IMR-90 (cell line): Measurements from ENCODE around the gene SERPINB10. TPM values are rescaled to one million over a fixed set of nuclear protein-coding genes. Genes with fewer than 3 reads are reported as not detected.

Experiments
- ATAC-seq: fragments of 200-7000 bp; cut with Tn5 transposase; 2 replicates; pipeline ENCODE4 v1.9.1; 2020; ENCODE audit warnings: low read depth, mild to moderate bottlenecking, moderate library complexity
- BruUV-seq: library from RNA; stranded (reverse); fragments of 400-500 nt; replicated peaks from 2 replicates; lab custom pipeline; 2021; lab: Mats Ljungman, UMichigan
- CTCF ChIA-PET: fragments of 300-600 bp; formaldehyde crosslinking; extraction: SDS; loops from one replicate; lab custom pipeline; 2021; ENCODE audit warnings: antibody characterized with exemption; lab: Yijun Ruan, JAX
- POLR2A ChIA-PET: fragments of 300-600 bp; sonication (Branson Sonifier 250); formaldehyde crosslinking; loops from one replicate; lab custom pipeline; 2022; ENCODE audit warnings: antibody characterized with exemption; ENCODE audit not compliant: unreplicated experiment; lab: Charles Lee
- DNase-seq: peaks from one replicate; pipeline ENCODE4 v3.0.0; 2013
- H2AFZ ChIP-seq: replicated peaks from 2 replicates; pipeline ENCODE3; 2013; ENCODE audit warnings: low read length, mild to moderate bottlenecking; ENCODE audit not compliant: poor library complexity
- H2AK5ac ChIP-seq: 2 replicates; pipeline ENCODE4 v1.6.1; 2013; ENCODE audit warnings: low read depth, low read length, inconsistent platforms
- H2AK9ac ChIP-seq: replicated peaks from 2 replicates; pipeline ENCODE3; 2013; ENCODE audit warnings: mild to moderate bottlenecking, low read depth, low read length, moderate library complexity; ENCODE audit not compliant: poor library complexity
- H2BK120ac ChIP-seq: 2 replicates; pipeline ENCODE4 v1.6.1; 2013; ENCODE audit warnings: low read depth, low read length, inconsistent platforms
- H2BK15ac ChIP-seq: 3 replicates; pipeline ENCODE4 v1.6.1; 2013; ENCODE audit warnings: low read depth, low read length, inconsistent platforms
- H2BK20ac ChIP-seq: 2 replicates; pipeline ENCODE4 v1.6.1; 2013; ENCODE audit warnings: low read depth, mild to moderate bottlenecking, inconsistent platforms, low read length, moderate library complexity
- H2BK5ac ChIP-seq: 2 replicates; pipeline ENCODE4 v1.6.1; 2013; ENCODE audit warnings: mild to moderate bottlenecking, low read depth, low read length, inconsistent platforms; ENCODE audit not compliant: poor library complexity, severe bottlenecking
- H3K14ac ChIP-seq: replicated peaks from 2 replicates; pipeline ENCODE4 v1.6.1; 2013; ENCODE audit warnings: low read depth, low read length, inconsistent platforms
- H3K18ac ChIP-seq: 2 replicates; pipeline ENCODE4 v1.6.1; 2013; ENCODE audit warnings: low read depth, low read length, control low read depth
- H3K23ac ChIP-seq: 2 replicates; pipeline ENCODE4 v1.6.1; 2013; ENCODE audit warnings: low read depth, low read length, inconsistent platforms
- H3K27ac ChIP-seq: 2 replicates; pipeline ENCODE4 v1.5.1; 2013; ENCODE audit warnings: mild to moderate bottlenecking, control low read depth, low read length; ENCODE audit not compliant: insufficient read depth
- H3K27me3 ChIP-seq: 2 replicates; pipeline ENCODE4 v1.6.1; 2013; ENCODE audit warnings: low read length; ENCODE audit not compliant: control insufficient read depth, insufficient read depth
- H3K36me3 ChIP-seq: 2 replicates; pipeline ENCODE4 v1.6.1; 2013; ENCODE audit warnings: low read length, mixed read lengths; ENCODE audit not compliant: control insufficient read depth, insufficient read depth
- H3K4ac ChIP-seq: 2 replicates; pipeline ENCODE4 v1.6.1; 2013; ENCODE audit warnings: low read depth, low read length, inconsistent platforms
- H3K4me1 ChIP-seq: 2 replicates; pipeline ENCODE4 v1.6.1; 2013; ENCODE audit warnings: low read length, mixed read lengths; ENCODE audit not compliant: control insufficient read depth, insufficient read depth
- H3K4me2 ChIP-seq: 2 replicates; pipeline ENCODE4 v1.6.1; 2013; ENCODE audit warnings: low read depth, mild to moderate bottlenecking, control low read depth, low read length, moderate library complexity
- H3K4me3 ChIP-seq: 2 replicates; pipeline ENCODE4 v1.5.1; 2013; ENCODE audit warnings: low read depth, mild to moderate bottlenecking, control low read depth, low read length, moderate library complexity; ENCODE audit not compliant: insufficient read depth
- H3K56ac ChIP-seq: 2 replicates; pipeline ENCODE4 v1.6.1; 2013; ENCODE audit warnings: low read length, inconsistent platforms; ENCODE audit not compliant: insufficient read depth; ENCODE audit errors: extremely low read depth
- H3K79me1 ChIP-seq, 2 experiments: 2 replicates each; pipeline ENCODE4 v1.6.1; 2013; ENCODE audit warnings: low read length in 2 of 2, inconsistent platforms in 1 of 2, low read depth in 1 of 2
- H3K9ac ChIP-seq: 2 replicates; pipeline ENCODE4 v1.6.1; 2013; ENCODE audit warnings: low read depth, low read length, control low read depth
- H3K9me1 ChIP-seq: 2 replicates; pipeline ENCODE4 v1.6.1; 2013; ENCODE audit warnings: low read length, inconsistent platforms; ENCODE audit not compliant: insufficient read depth
- H3K9me3 ChIP-seq: 2 replicates; pipeline ENCODE4 v1.6.1; 2013; ENCODE audit warnings: low read length; ENCODE audit not compliant: control insufficient read depth, insufficient read depth
- H4K20me1 ChIP-seq: 2 replicates; pipeline ENCODE4 v1.6.1; 2013; ENCODE audit warnings: low read length, inconsistent platforms; ENCODE audit not compliant: insufficient read depth
- H4K5ac ChIP-seq: 2 replicates; pipeline ENCODE4 v1.6.1; 2013; ENCODE audit warnings: mild to moderate bottlenecking, low read depth, low read length, control low read depth
- H4K8ac ChIP-seq, 2 experiments: 2 replicates each; pipeline ENCODE4 v1.6.1; 2013; ENCODE audit warnings: low read depth in 2 of 2, low read length in 2 of 2, control low read depth in 1 of 2, inconsistent platforms in 1 of 2
- H4K91ac ChIP-seq: 2 replicates; pipeline ENCODE4 v1.6.1; 2013; ENCODE audit warnings: low read depth, low read length, inconsistent platforms; ENCODE audit not compliant: insufficient read depth
- BHLHE40 ChIP-seq: fragments of 150-350 bp; IDR thresholded peaks from 2 replicates; pipeline ENCODE4 v1.6.1; 2016; ENCODE audit warnings: mild to moderate bottlenecking, low read depth, low read length
- CEBPB ChIP-seq: IDR thresholded peaks from 2 replicates; pipeline ENCODE4 v1.6.1; 2012; ENCODE audit warnings: low read depth, low read length, improper control_type of control experiment
- CHD1 ChIP-seq: IDR thresholded peaks from 2 replicates; pipeline ENCODE4 v1.6.1; 2012; ENCODE audit warnings: low read depth, low read length, improper control_type of control experiment
- FOS ChIP-seq: fragments of 150-350 bp; IDR thresholded peaks from 2 replicates; pipeline ENCODE4 v1.6.1; 2016; ENCODE audit warnings: low read depth, low read length
- MAFK ChIP-seq: IDR thresholded peaks from 2 replicates; pipeline ENCODE4 v1.6.1; 2012; ENCODE audit warnings: low read depth, low read length, improper control_type of control experiment
- MAZ ChIP-seq: IDR thresholded peaks from 2 replicates; pipeline ENCODE4 v1.6.1; 2012; ENCODE audit warnings: low read depth, mild to moderate bottlenecking, low read length, improper control_type of control experiment, moderate library complexity, borderline replicate concordance
- MXI1 ChIP-seq: IDR thresholded peaks from 2 replicates; pipeline ENCODE4 v1.6.1; 2012; ENCODE audit warnings: low read depth, mild to moderate bottlenecking, low read length, moderate library complexity, borderline replicate concordance
- NFE2L2 ChIP-seq: fragments of 150-350 bp; IDR thresholded peaks from 2 replicates; pipeline ENCODE4 v1.6.1; 2016; ENCODE audit warnings: low read depth, mild to moderate bottlenecking, low read length
- POLR2A ChIP-seq: IDR thresholded peaks from 2 replicates; pipeline ENCODE4 v1.6.1; 2012; ENCODE audit warnings: mild to moderate bottlenecking, low read depth, low read length
- RAD21 ChIP-seq: IDR thresholded peaks from 2 replicates; pipeline ENCODE4 v1.6.1; 2012; ENCODE audit warnings: low read length, improper control_type of control experiment
- RCOR1 ChIP-seq: IDR thresholded peaks from 2 replicates; pipeline ENCODE4 v1.6.1; 2012; ENCODE audit warnings: mild to moderate bottlenecking, low read length, improper control_type of control experiment; ENCODE audit not compliant: insufficient replicate concordance
- RFX5 ChIP-seq: IDR thresholded peaks from 2 replicates; pipeline ENCODE4 v1.8.0; 2012; ENCODE audit warnings: low read depth, mild to moderate bottlenecking, low read length, moderate library complexity
- SMC3 ChIP-seq: fragments of 150-350 bp; IDR thresholded peaks from 2 replicates; pipeline ENCODE4 v1.6.1; 2016; ENCODE audit warnings: low read depth, mild to moderate bottlenecking, antibody characterized with exemption, low read length, moderate library complexity
- WGBS, 2 experiments: methylation state at CpG; one replicate each; pipeline versions ENCODE4 v1.1.5 to v1.1.7; 2013; ENCODE audit warnings: missing lambda C conversion rate in 2 of 2; ENCODE audit not compliant: insufficient read length in 1 of 2; ENCODE audit errors: extremely low coverage in 2 of 2; 5-methylcytosine and 5-hydroxymethylcytosine counted together
- dilution Hi-C: fragments of 300-500 bp; cut with HindIII; formaldehyde crosslinking; loops from one replicate; pipeline ENCODE4 v1.14.3; 2018; ENCODE audit warnings: low sequenced_read_pairs; ENCODE audit not compliant: unreplicated experiment
- in situ Hi-C: fragments of 300-500 bp; cut with MboI; formaldehyde crosslinking; loops from 3 replicates; pipeline ENCODE4 v1.14.3; 2019; ENCODE audit warnings: low sequenced_read_pairs, inconsistent platforms, mixed read lengths
- intact Hi-C: fragments of 100-400 bp; cut with micrococcal nuclease; formaldehyde crosslinking; loops from 2 replicates; pipeline ENCODE4 v1.10.0; 2022
- polyA plus RNA-seq, 3 experiments: library from polyadenylated mRNA; depleted of rRNA; stranded (reverse); fragments of >200 nt; gene quantifications; 2 replicates each; pipeline ENCODE4 v1.2.3, GENCODE V29; 2012; ENCODE audit warnings: low replicate concordance in 1 of 3
- total RNA-seq: library from RNA; depleted of rRNA; stranded (reverse); fragments of >200 nt; gene quantifications from 2 replicates; pipeline ENCODE4 v1.2.3, GENCODE V29; 2012
- TF ChIP-seq, protein P1 (sequence below): fragments of 150-350 bp; IDR thresholded peaks from 2 replicates; pipeline ENCODE4 v1.6.1; 2016; ENCODE audit warnings: low read depth, mild to moderate bottlenecking, low read length, moderate library complexity, borderline replicate concordance
- TF ChIP-seq, protein P2 (sequence below): conservative IDR thresholded peaks from 2 replicates; pipeline ENCODE4 v1.5.1; 2012; ENCODE audit warnings: mild to moderate bottlenecking, low read depth, low read length, improper control_type of control experiment
- TF ChIP-seq, protein P3 (sequence below): fragments of 150-350 bp; IDR thresholded peaks from 2 replicates; pipeline ENCODE4 v1.6.1; 2017; ENCODE audit warnings: mild to moderate bottlenecking, antibody characterized with exemption, low read length, low read depth

Gene SERPINB10
- total and polyA plus RNA-seq, 2 of the 4 experiments (the other 2 are of a cell fraction) = not detected

DNA sequence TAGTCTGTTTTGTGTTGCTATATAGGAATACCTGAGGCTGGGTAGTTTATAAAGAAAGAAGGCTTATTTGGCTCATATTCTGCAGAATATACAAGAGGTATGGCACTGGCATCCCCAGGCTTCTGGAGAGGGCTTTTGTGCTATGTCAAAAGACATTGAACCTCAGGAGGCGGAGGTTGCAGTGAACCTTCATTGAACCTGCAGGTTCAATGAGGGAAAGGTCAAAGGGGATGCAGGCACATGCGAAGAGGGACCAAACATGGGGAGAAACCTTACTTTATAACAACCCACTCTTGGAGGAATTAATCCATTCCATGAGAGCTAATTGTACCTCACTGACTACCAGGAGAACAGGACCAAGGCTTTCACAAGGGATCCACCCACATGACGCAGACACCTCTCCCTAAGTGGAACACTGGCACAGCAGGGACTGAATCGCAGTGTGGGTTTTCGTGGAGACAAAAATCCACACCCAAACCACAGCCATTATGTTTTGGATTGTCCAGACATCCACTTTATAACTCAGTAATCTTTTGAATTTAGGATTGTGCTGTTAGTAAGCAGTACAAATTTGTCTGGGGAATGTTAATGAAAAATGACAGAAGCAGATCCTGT is 58.1 kb downstream of the SERPINB10 start:
- Histone ChIP-seq H2AK9ac (no peak overlapping the region), H3K14ac (no peak overlapping the region), H3K9me1 (peaks cover 8% of the 10 kb centered on the region), H4K91ac (no peak overlapping the region), H4K5ac (no peak overlapping the region), H3K9ac (no peak overlapping the region), H3K79me1 (0 out of 4 replicates have a peak, but pooled peaks cover 0 to 2% of the 10 kb centered on the region in 2 experiments), H2BK20ac (no peak overlapping the region), H4K20me1 (no peaks in the 10 kb centered on the region), H4K8ac (no peak overlapping the region), H3K4me3 (no peak overlapping the region), H2BK5ac (no peak overlapping the region), H3K4ac (no peak overlapping the region), H3K27ac (no peak overlapping the region), H3K36me3 (no peaks in the 10 kb centered on the region), H3K56ac (no peak overlapping the region), H2BK120ac (no peak overlapping the region), H3K9me3 (no peaks in the 10 kb centered on the region), H3K4me1 (peaks cover 5% of the 10 kb centered on the region; the same call in 1 of the 2 replicates), H3K23ac (no peak overlapping the region), H3K4me2 (no peak overlapping the region), H2AFZ (no peak overlapping the region), H2AK5ac (no peak overlapping the region), H3K18ac (no peak overlapping the region), H2BK15ac (no peak overlapping the region), H3K27me3 (peaks cover 14% of the 10 kb centered on the region)
- no CpG with 5 or more reads among the region's 5 CpGs for WGBS, 2 experiments
- no peak for DNase-seq
- dilution Hi-C loops = no loop called here
- ATAC-seq = no peak
- in situ Hi-C loops = no loop called here
- CTCF ChIA-PET = interaction anchor here (0.5 kb wide), 1 partner anchor 25 kb away, joined by 3 read pairs; no protein-coding TSS in a partner anchor
- no peak for TF ChIP-seq MXI1
- TF ChIP-seq POLR2A = no peak
- no peak for TF ChIP-seq CHD1
- no peak for TF ChIP-seq SMC3
- TF ChIP-seq RFX5 = no peak
- no peak for TF ChIP-seq FOS
- no peak for TF ChIP-seq NFE2L2
- no peak for TF ChIP-seq RCOR1
- TF ChIP-seq, protein P1, sequence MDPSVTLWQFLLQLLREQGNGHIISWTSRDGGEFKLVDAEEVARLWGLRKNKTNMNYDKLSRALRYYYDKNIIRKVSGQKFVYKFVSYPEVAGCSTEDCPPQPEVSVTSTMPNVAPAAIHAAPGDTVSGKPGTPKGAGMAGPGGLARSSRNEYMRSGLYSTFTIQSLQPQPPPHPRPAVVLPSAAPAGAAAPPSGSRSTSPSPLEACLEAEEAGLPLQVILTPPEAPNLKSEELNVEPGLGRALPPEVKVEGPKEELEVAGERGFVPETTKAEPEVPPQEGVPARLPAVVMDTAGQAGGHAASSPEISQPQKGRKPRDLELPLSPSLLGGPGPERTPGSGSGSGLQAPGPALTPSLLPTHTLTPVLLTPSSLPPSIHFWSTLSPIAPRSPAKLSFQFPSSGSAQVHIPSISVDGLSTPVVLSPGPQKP = no peak
- TF ChIP-seq, protein P2, sequence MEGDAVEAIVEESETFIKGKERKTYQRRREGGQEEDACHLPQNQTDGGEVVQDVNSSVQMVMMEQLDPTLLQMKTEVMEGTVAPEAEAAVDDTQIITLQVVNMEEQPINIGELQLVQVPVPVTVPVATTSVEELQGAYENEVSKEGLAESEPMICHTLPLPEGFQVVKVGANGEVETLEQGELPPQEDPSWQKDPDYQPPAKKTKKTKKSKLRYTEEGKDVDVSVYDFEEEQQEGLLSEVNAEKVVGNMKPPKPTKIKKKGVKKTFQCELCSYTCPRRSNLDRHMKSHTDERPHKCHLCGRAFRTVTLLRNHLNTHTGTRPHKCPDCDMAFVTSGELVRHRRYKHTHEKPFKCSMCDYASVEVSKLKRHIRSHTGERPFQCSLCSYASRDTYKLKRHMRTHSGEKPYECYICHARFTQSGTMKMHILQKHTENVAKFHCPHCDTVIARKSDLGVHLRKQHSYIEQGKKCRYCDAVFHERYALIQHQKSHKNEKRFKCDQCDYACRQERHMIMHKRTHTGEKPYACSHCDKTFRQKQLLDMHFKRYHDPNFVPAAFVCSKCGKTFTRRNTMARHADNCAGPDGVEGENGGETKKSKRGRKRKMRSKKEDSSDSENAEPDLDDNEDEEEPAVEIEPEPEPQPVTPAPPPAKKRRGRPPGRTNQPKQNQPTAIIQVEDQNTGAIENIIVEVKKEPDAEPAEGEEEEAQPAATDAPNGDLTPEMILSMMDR = no peak
- no peak for TF ChIP-seq BHLHE40
- TF ChIP-seq MAFK = no peak
- TF ChIP-seq, protein P3, sequence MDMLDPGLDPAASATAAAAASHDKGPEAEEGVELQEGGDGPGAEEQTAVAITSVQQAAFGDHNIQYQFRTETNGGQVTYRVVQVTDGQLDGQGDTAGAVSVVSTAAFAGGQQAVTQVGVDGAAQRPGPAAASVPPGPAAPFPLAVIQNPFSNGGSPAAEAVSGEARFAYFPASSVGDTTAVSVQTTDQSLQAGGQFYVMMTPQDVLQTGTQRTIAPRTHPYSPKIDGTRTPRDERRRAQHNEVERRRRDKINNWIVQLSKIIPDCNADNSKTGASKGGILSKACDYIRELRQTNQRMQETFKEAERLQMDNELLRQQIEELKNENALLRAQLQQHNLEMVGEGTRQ = no peak
- TF ChIP-seq RAD21 = no peak
- TF ChIP-seq MAZ = no peak
- TF ChIP-seq CEBPB = no peak
- POLR2A ChIA-PET = no interaction called here
- intact Hi-C loops = no loop called here
- BruUV-seq = no TSS peak
